Smooth muscle cell (in vitro differentiated cells): Measurements from ENCODE around the gene ADAMTS2. TPM values are rescaled to one million over a fixed set of nuclear protein-coding genes. Genes with fewer than 3 reads are reported as not detected.

Experiments used
- DNase-seq: peaks from one replicate; lab custom pipeline; 2025; ENCODE audit not compliant: unreplicated experiment; lab: John Stamatoyannopoulos, UW
- H2AFZ ChIP-seq: fragments of 200-600 bp; sonication (generic); 2 replicates; pipeline ENCODE4 v1.6.0; 2016; ENCODE audit warnings: antibody characterized with exemption, low read depth, mild to moderate bottlenecking
- H3F3A ChIP-seq: fragments of 200-600 bp; sonication (generic); 2 replicates; pipeline ENCODE4 v1.6.0; 2017; ENCODE audit warnings: antibody characterized with exemption, low read depth
- H3K27ac ChIP-seq: fragments of 200-600 bp; sonication (generic); 2 replicates; pipeline ENCODE4 v1.5.1; 2016; ENCODE audit warnings: low read depth, mild to moderate bottlenecking
- H3K27me3 ChIP-seq: fragments of 200-600 bp; sonication (generic); 2 replicates; pipeline ENCODE4 v1.6.1; 2016; ENCODE audit warnings: low read depth, mild to moderate bottlenecking
- H3K36me3 ChIP-seq: fragments of 200-600 bp; sonication (generic); 2 replicates; pipeline ENCODE4 v1.5.1; 2016; ENCODE audit warnings: low read depth
- H3K4me1 ChIP-seq: fragments of 200-600 bp; sonication (generic); 2 replicates; pipeline ENCODE4 v1.5.1; 2016; ENCODE audit warnings: low read depth
- H3K4me2 ChIP-seq: fragments of 200-600 bp; sonication (generic); 2 replicates; pipeline ENCODE4 v1.6.0; 2016; ENCODE audit warnings: mild to moderate bottlenecking
- H3K4me3 ChIP-seq: fragments of 200-600 bp; sonication (generic); 2 replicates; pipeline ENCODE4 v1.5.1; 2016; ENCODE audit warnings: mild to moderate bottlenecking
- H3K79me2 ChIP-seq: fragments of 200-600 bp; sonication (generic); 2 replicates; pipeline ENCODE4 v1.6.0; 2016; ENCODE audit warnings: low read depth, mild to moderate bottlenecking
- H3K9ac ChIP-seq: fragments of 200-600 bp; sonication (generic); 2 replicates; pipeline ENCODE4 v1.6.0; 2016; ENCODE audit warnings: low read depth
- H3K9me3 ChIP-seq: fragments of 200-600 bp; sonication (generic); replicated peaks from 2 replicates; pipeline ENCODE4 v1.5.1; 2016; ENCODE audit warnings: low read depth
- H4K20me1 ChIP-seq: fragments of 200-600 bp; sonication (generic); 2 replicates; pipeline ENCODE4 v1.6.0; 2016; ENCODE audit warnings: low read depth
- WGBS: methylation state at CpG from one replicate; pipeline ENCODE4 v1.1.7; 2016; ENCODE audit warnings: low lambda C conversion rate; 5-methylcytosine and 5-hydroxymethylcytosine counted together
- polyA plus RNA-seq: library from polyadenylated mRNA; unstranded; fragments of >200 nt; fragmentation: Nextera tagmentation; extraction: Ambion mirVana; gene quantifications from 2 replicates; pipeline ENCODE4 v1.2.1, GENCODE V29; 2016
- total RNA-seq: library from RNA; depleted of rRNA; stranded (reverse); fragments of >200 nt; gene quantifications from 2 replicates; pipeline ENCODE4 v1.2.3, GENCODE V29; 2014
- TF ChIP-seq, protein P1 (sequence below): fragments of 200-600 bp; sonication (generic); IDR thresholded peaks from 2 replicates; pipeline ENCODE4 v1.5.1; 2017; ENCODE audit warnings: borderline replicate concordance, mild to moderate bottlenecking, antibody characterized with exemption; ENCODE audit not compliant: insufficient read depth, poor library complexity, severe bottlenecking

Gene ADAMTS2
- total and polyA plus RNA-seq, 2 experiments from 2014 or later: 22.8 to 37.5 TPM

DNA sequence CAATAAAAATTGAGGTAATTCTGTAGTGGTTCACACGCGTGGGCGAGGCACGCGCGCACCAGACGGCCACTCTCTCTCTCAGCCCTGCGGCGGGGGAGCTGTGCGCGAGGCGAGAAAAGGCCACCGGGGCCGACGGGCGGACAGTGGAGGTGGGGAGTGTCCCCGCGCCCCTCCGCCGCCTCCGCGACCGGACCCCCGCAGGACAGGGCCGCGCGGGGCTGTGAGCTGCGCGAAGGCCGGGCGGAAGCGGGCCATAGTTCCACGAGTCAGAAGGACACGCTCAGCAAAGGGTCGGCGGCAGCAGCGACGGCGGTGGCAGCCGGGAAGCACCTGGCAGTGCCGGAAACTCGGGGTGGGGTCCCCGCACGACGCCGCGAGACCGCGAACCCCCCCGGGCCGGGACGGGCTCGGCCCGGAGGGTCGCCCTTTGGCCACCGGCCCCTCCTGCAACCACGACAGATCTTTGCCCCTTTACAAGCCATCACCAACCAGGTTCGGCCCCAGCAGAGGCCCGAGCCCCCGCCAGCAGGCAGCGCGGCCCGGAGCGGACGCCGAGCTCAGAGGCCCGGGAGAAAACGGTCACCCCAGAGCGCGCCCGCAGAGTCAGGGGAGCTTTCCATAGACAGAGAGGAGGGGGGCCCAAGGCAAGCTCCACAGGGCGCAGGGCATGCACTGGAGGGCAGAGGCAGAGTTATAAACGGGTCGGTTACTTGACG lies 224.2 kb downstream of the ADAMTS2 start:
- Histone ChIP-seq H3K4me3 (no peak overlapping the region), H3K4me1 (no peaks in the 10 kb centered on the region), H3K27ac (no peak overlapping the region), H3K79me2 (no peaks in the 10 kb centered on the region), H3K4me2 (no peak overlapping the region), H3K27me3 (no peaks in the 10 kb centered on the region), H3K36me3 (no peaks in the 10 kb centered on the region), H3F3A (no peaks in the 10 kb centered on the region), H3K9ac (no peak overlapping the region), H4K20me1 (no peaks in the 10 kb centered on the region), H2AFZ (no peak overlapping the region), H3K9me3 (no peaks in the 10 kb centered on the region)
- WGBS: 98% methylated on average over 56 of the region's 75 CpGs
- TF ChIP-seq, protein P1, sequence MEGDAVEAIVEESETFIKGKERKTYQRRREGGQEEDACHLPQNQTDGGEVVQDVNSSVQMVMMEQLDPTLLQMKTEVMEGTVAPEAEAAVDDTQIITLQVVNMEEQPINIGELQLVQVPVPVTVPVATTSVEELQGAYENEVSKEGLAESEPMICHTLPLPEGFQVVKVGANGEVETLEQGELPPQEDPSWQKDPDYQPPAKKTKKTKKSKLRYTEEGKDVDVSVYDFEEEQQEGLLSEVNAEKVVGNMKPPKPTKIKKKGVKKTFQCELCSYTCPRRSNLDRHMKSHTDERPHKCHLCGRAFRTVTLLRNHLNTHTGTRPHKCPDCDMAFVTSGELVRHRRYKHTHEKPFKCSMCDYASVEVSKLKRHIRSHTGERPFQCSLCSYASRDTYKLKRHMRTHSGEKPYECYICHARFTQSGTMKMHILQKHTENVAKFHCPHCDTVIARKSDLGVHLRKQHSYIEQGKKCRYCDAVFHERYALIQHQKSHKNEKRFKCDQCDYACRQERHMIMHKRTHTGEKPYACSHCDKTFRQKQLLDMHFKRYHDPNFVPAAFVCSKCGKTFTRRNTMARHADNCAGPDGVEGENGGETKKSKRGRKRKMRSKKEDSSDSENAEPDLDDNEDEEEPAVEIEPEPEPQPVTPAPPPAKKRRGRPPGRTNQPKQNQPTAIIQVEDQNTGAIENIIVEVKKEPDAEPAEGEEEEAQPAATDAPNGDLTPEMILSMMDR: no peak
- DNase-seq: no peak

DNA sequence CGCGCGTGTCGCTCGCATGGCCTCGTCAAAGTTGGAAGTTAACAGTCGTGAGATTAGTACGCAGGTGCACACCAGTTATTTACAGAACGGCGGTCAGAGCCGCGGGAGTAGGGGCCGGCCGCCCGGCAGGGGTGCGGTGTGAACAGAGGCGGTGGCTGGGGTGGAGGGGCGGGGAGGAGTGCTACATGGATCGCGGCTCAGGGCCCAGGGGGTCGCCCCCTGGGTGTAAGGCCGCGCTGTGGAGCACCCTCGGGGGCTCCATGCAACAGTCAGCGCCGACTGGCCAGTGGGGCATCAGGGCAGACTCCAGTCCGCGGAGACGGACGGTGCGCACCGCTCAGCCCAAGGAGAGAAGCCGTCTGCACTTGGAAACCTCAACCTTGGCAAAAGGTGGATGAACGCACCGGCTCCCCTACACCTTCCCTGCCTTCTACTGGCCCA lies 224.8 kb downstream of the ADAMTS2 start:
- DNase-seq: no peak
- 95% methylated on average over 31 of the region's 35 CpGs for WGBS

DNA sequence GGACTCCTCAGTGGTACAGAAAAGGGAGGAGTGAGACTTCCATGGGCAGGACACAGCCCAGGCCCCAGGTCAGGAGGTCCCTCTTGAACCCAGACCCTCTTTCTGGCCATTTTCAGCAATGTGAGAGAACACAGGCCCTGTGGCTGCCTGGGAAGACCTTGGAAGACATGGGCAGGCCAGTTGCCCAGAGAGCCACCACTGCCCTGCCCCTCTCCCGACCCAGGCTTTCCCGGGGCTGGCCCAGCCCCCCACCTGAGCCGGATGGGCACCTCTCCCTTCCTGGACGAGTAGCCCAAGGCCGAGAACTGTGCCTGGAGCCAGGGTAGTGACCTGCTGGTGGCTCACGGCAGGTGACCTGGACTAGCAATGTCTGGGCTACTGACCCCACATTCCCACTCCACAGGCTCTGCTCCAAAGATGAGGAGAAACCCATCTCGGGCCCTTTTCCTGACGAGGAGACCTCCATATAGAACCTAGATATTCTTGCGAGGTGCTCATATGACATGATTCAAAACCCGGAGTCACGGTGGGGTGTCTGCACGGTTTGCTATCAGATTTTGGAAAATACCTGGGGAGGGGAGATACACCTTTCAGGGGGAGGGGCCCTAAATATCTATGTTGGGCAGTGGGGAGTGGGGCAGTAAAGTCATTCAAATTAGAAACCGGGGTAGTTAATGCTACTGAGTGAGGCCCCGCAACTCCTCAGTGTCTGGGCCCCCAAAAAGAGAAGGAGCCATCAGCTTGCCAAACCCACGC lies 225.7 kb downstream of the ADAMTS2 start:
- no peaks in the 10 kb centered on the region for H3K9me3 ChIP-seq
- TF ChIP-seq, protein P1: no peak
- H3K27ac ChIP-seq: no peak overlapping the region
- H2AFZ ChIP-seq: no peak overlapping the region
- 93% methylated on average over 15 of the region's 15 CpGs for WGBS
- no peak overlapping the region for H3K9ac ChIP-seq
- H3K79me2 ChIP-seq: no peaks in the 10 kb centered on the region
- no peaks in the 10 kb centered on the region for H3K27me3 ChIP-seq
- H3K4me3 ChIP-seq: no peak overlapping the region
- H4K20me1 ChIP-seq: no peaks in the 10 kb centered on the region
- H3K4me2 ChIP-seq: no peak overlapping the region
- H3K4me1 ChIP-seq: no peaks in the 10 kb centered on the region
- H3F3A ChIP-seq: no peaks in the 10 kb centered on the region
- DNase-seq: no peak
- H3K36me3 ChIP-seq: no peaks in the 10 kb centered on the region

More for the DNA sequence above, 224.8 kb downstream of the ADAMTS2 start:
- no peak overlapping the region for H3K4me2 ChIP-seq
- H3K9me3 ChIP-seq: no peaks in the 10 kb centered on the region
- TF ChIP-seq, protein P1: no peak
- H4K20me1 ChIP-seq: no peaks in the 10 kb centered on the region
- H2AFZ ChIP-seq: no peak overlapping the region
- no peak overlapping the region for H3K9ac ChIP-seq
- H3K27ac ChIP-seq: no peak overlapping the region
- H3K4me3 ChIP-seq: no peak overlapping the region
- H3F3A ChIP-seq: no peaks in the 10 kb centered on the region
- no peaks in the 10 kb centered on the region for H3K36me3 ChIP-seq
- H3K27me3 ChIP-seq: no peaks in the 10 kb centered on the region
- H3K4me1 ChIP-seq: no peaks in the 10 kb centered on the region
- H3K79me2 ChIP-seq: no peaks in the 10 kb centered on the region
